AG08395 (cell line): ENCODE results near the gene SLC22A16.
A peak's percentile ranks its signal among the peaks of the same experiment; 100 is the strongest.

Source experiments
- DNase-seq: peaks from one replicate; pipeline ENCODE4 v3.0.0; 2012; ENCODE audit warnings: mixed read lengths, low spot score

The SLC22A16 gene

GRCh38 chr6:110400208-110400607 is 76.2 kb downstream of the SLC22A16 start:
- DNase-seq: no peak

- DNase-seq: peak; percentile 20
These were observed 77.0 kb downstream of the SLC22A16 start for GRCh38 chr6:110399219-110400071.

GRCh38 chr6:110398778-110399177 is 77.6 kb downstream of the SLC22A16 start:
- DNase-seq: peak; percentile 51

GRCh38 chr6:110395221-110395620 is 81.2 kb downstream of the SLC22A16 start:
- DNase-seq: no peak

- DNase-seq: no peak
These were observed 82.0 kb downstream of the SLC22A16 start for GRCh38 chr6:110394409-110394808.

GRCh38 chr6:110392727-110393126 is 83.7 kb downstream of the SLC22A16 start:
- DNase-seq: no peak

- DNase-seq: no peak
These were observed 86.0 kb downstream of the SLC22A16 start for GRCh38 chr6:110390404-110390803.

- no peak for DNase-seq
These were observed 86.6 kb downstream of the SLC22A16 start for GRCh38 chr6:110389689-110390382.

GRCh38 chr6:110387986-110388385 is 88.4 kb downstream of the SLC22A16 start:
- DNase-seq: no peak

- DNase-seq: no peak
These were observed 91.0 kb downstream of the SLC22A16 start for GRCh38 chr6:110385458-110385863.

GRCh38 chr6:110378552-110378951 is 97.9 kb downstream of the SLC22A16 start:
- no peak for DNase-seq
